GM12872 (cell line): ENCODE results near the gene AHCY.

Source experiments
- CTCF ChIP-seq: IDR thresholded peaks from 3 replicates; pipeline ENCODE4 v1.5.1; 2011; ENCODE audit warnings: low read depth, mild to moderate bottlenecking, low read length, moderate library complexity; ENCODE audit not compliant: insufficient read depth

Gene AHCY

GRCh38 chr20:34302723-34303533 lies at the start of gene AHCY:
TSS of gene AHCY (minus strand) at chr20:34303355. CDS start at chr20:34303270, 85 bp downstream.
- TF ChIP-seq CTCF = no peak

- no peak for TF ChIP-seq CTCF
Observed at GRCh38 chr20:34350095-34350494, 46.9 kb upstream of the AHCY start.

- TF ChIP-seq CTCF = no peak
Observed at GRCh38 chr20:34347571-34347970, 44.4 kb upstream of the AHCY start.

- no peak for TF ChIP-seq CTCF
Observed at GRCh38 chr20:34345402-34345736, 42.2 kb upstream of the AHCY start.

GRCh38 chr20:34344238-34344637 lies 41.1 kb upstream of the AHCY start:
- TF ChIP-seq CTCF = no peak

- TF ChIP-seq CTCF = no peak
Observed at GRCh38 chr20:34343458-34344211, 40.5 kb upstream of the AHCY start.

GRCh38 chr20:34337982-34338726 lies 35.0 kb upstream of the AHCY start:
- TF ChIP-seq CTCF = no peak
